Sigmoid colon (tissue), 3 donors: Measurements from ENCODE around the gene RBBP8.

Experiments
- CTCF ChIP-seq, 4 experiments: fragments of 450-650 bp in 3 of 4; fragments of 200-600 bp in 1 of 4; IDR thresholded peaks; one replicate each; pipeline ENCODE4 v1.5.1; 2016 to 2019; ENCODE audit warnings: antibody characterized with exemption in 4 of 4, mild to moderate bottlenecking in 3 of 4, moderate library complexity in 2 of 4
- POLR2A ChIP-seq, 2 donors: fragments of 450-650 bp; IDR thresholded peaks; one replicate each; pipeline ENCODE4 v1.6.1; 2016; ENCODE audit warnings: antibody characterized with exemption in 2 of 2, mild to moderate bottlenecking in 2 of 2, moderate library complexity in 2 of 2

GRCh38 chr18:23056315-23056714 is 123.2 kb downstream of the RBBP8 start:
- TF ChIP-seq CTCF (IDR thresholded peaks at IDR 0.05) (no peak), POLR2A (IDR thresholded peaks at IDR 0.05) (no peak)
